Common myeloid progenitor, CD34-positive (primary cell): ENCODE data around the gene ABHD14A.
"Not testable (repeated sequence)": the region's sequence is repeated elsewhere in the genome, so short reads cannot be mapped to it uniquely, and the experiment has no call there.

ENCODE experiments used
- CTCF ChIA-PET: fragments of 350-600 bp; sonication (Branson Sonifier 250); formaldehyde crosslinking; loops from one replicate; lab custom pipeline; 2021; ENCODE audit warnings: antibody characterized with exemption; lab: Charles Lee
- POLR2A ChIA-PET: fragments of 350-600 bp; sonication (Branson Sonifier 250); formaldehyde crosslinking; loops from one replicate; lab custom pipeline; 2021; ENCODE audit warnings: antibody characterized with exemption; lab: Charles Lee
- DNase-seq, 3 donors: peaks; one replicate each; pipeline versions ENCODE4 v3.0.0 to v3.0.0-alpha.2; 2013
- H3K27ac ChIP-seq, 2 experiments: 1 replicate in 1 of 2; 2 replicates in 1 of 2; pipeline ENCODE4 v1.7.0; 2013; ENCODE audit warnings: inconsistent platforms in 2 of 2, low read length in 2 of 2, mild to moderate bottlenecking in 2 of 2, low read depth in 1 of 2, moderate library complexity in 1 of 2; ENCODE audit not compliant: severe bottlenecking in 2 of 2, insufficient read depth in 1 of 2, poor library complexity in 1 of 2
- H3K27me3 ChIP-seq, 5 experiments: replicated peaks in 2 of 5; 1 replicate in 3 of 5; 2 replicates in 2 of 5; pipeline versions ENCODE4 v1.6.1 to v1.7.0; 2013; ENCODE audit warnings: low read length in 4 of 5, mild to moderate bottlenecking in 2 of 5, moderate library complexity in 2 of 5, inconsistent platforms in 1 of 5; ENCODE audit not compliant: insufficient read depth in 5 of 5, control insufficient read depth in 4 of 5
- H3K36me3 ChIP-seq, 4 experiments: 1 replicate in 2 of 4; 2 replicates in 2 of 4; pipeline versions ENCODE4 v1.6.1 to v1.7.0; 2013; ENCODE audit warnings: low read length in 3 of 4, control low read depth in 1 of 4, mild to moderate bottlenecking in 1 of 4; ENCODE audit not compliant: control insufficient read depth in 4 of 4, insufficient read depth in 4 of 4
- H3K4me1 ChIP-seq, 4 experiments: 1 replicate in 3 of 4; 2 replicates in 1 of 4; pipeline versions ENCODE4 v1.6.1 to v1.7.1; 2013; ENCODE audit warnings: low read length in 3 of 4, mild to moderate bottlenecking in 3 of 4, control low read depth in 1 of 4, inconsistent platforms in 1 of 4, moderate library complexity in 1 of 4; ENCODE audit not compliant: control insufficient read depth in 4 of 4, insufficient read depth in 4 of 4; ENCODE audit errors: control extremely low read depth in 1 of 4
- H3K4me3 ChIP-seq, 7 experiments: 1 replicate in 4 of 7; 2 replicates in 3 of 7; pipeline versions ENCODE4 v1.5.1 to v1.7.0; 2013; ENCODE audit warnings: mild to moderate bottlenecking in 7 of 7, low read length in 6 of 7, moderate library complexity in 6 of 7, inconsistent platforms in 2 of 7, low read depth in 2 of 7, control low read depth in 1 of 7; ENCODE audit not compliant: insufficient read depth in 4 of 7, control insufficient read depth in 1 of 7; ENCODE audit errors: extremely low read depth in 1 of 7
- H3K9me3 ChIP-seq, 5 experiments: 1 replicate in 4 of 5; 2 replicates in 1 of 5; pipeline versions ENCODE4 v1.6.1 to v1.7.1; 2013; ENCODE audit warnings: low read length in 4 of 5, mild to moderate bottlenecking in 2 of 5, inconsistent platforms in 1 of 5, low read depth in 1 of 5, moderate library complexity in 1 of 5; ENCODE audit not compliant: control insufficient read depth in 4 of 5, insufficient read depth in 2 of 5; ENCODE audit errors: control extremely low read depth in 1 of 5
- WGBS: methylation state at CpG from one replicate; pipeline ENCODE4 v1.1.5; 2013; ENCODE audit not compliant: insufficient coverage; 5-methylcytosine and 5-hydroxymethylcytosine counted together

ABHD14A gene

DNA sequence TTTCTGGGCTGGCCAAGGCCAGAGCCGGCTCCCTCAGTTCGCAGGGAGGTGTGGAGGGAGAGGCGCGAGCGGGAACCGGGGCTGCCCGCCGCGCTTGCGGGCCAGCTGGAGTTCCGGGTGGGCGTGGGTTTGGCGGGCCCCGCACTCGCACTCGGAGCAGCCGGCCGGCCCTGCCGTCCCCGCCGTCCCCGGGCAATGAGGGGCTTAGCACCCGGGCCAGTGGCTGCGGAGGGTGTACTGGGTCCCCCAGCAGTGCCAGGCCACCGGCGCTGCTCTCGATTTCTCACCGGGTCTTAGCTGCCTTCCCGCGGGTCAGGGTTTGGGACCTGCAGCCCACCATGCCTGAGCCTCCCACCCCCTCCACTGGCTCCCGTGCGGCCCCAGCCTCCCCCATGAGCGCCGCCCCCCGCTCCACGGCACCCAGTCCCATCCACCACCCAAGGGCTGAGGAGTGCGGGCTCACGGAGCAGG is 15.7 kb downstream of the ABHD14A start:
- WGBS = over 99% methylated on average over 16 of the region's 38 CpGs
- H3K4me3 ChIP-seq, H3K27me3 ChIP-seq, H3K27ac ChIP-seq, POLR2A ChIA-PET, H3K9me3 ChIP-seq, DNase-seq: not testable (repeated sequence)
- CTCF ChIA-PET = interaction anchor here (0.9 to 6.7 kb wide), 3 partner anchors 8 to 36 kb away, joined by 3 to 52 read pairs (median 7); partner anchors contain the start of genes ACY1 and GPR62
- Histone ChIP-seq H3K36me3 (peaks cover 8 to 38% (median 24%) of the 10 kb centered on the region in 4 experiments), H3K4me1 (peaks cover 6 to 30% (median 15%) of the 10 kb centered on the region in 4 experiments)

- no CpG with 5 or more reads among the region's 3 CpGs for WGBS
- no peaks in the 10 kb centered on the region for H3K9me3 ChIP-seq
- peaks cover 8 to 38% (median 23%) of the 10 kb centered on the region in 4 experiments for H3K36me3 ChIP-seq
- H3K27ac ChIP-seq = peak overlapping the region; percentile 27 to 98
- H3K4me1 ChIP-seq = peaks cover 6 to 30% (median 15%) of the 10 kb centered on the region in 4 experiments
- H3K4me3 ChIP-seq = no peak overlapping the region
- POLR2A ChIA-PET = interaction anchor here (1.2 kb wide), 1 partner anchor 9 kb away, joined by 5 read pairs; no protein-coding TSS in a partner anchor
- no peak for DNase-seq
- CTCF ChIA-PET = interaction anchor here (0.7 to 6.7 kb wide), 5 partner anchors 9 to 128 kb away, joined by 3 to 52 read pairs (median 7); partner anchors contain the start of genes ABHD14A, ABHD14B and ACY1
- H3K27me3 ChIP-seq = no peaks in the 10 kb centered on the region
Observed at GRCh38 chr3:51992017-51992682, 17.3 kb downstream of the ABHD14A start.

- Histone ChIP-seq H3K27ac (peak overlapping the region; percentile 95 to 98), H3K4me1 (peaks cover 6 to 32% (median 15%) of the 10 kb centered on the region in 4 experiments), H3K36me3 (peaks cover 8 to 38% (median 22%) of the 10 kb centered on the region in 4 experiments)
- CTCF ChIA-PET = interaction anchor here (0.8 to 6.7 kb wide), 3 partner anchors 11 to 60 kb away, joined by 4 to 52 read pairs (median 4); partner anchors contain the start of gene ACY1
- WGBS = 93% methylated on average over 2 of the region's 13 CpGs
- H3K9me3 ChIP-seq, POLR2A ChIA-PET, H3K4me3 ChIP-seq, DNase-seq, H3K27me3 ChIP-seq: not testable (repeated sequence)
Observed at GRCh38 chr3:51993657-51994056, 18.8 kb downstream of the ABHD14A start.

DNA sequence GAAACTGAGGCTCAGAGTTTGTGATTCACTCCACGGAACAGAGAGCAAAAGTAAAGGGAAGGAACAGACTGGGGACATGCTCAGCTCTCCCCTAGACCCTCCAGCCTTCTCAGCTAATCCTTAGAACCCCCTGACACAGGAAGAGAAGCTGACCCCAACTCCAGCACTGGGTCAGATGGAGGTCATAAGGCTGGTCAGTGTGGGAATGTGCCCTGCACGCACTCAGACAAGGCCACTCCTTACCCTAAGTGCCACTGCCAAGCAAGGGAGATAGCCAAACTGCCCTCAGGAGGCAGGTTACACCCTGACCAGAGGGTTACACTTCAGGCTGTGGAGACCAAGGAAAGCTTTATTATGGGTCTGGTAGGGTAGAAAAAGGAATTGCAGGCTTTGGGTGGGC is 19.7 kb downstream of the ABHD14A start:
- DNase-seq = no peak
- no peaks in the 10 kb centered on the region for H3K27me3 ChIP-seq
- CTCF ChIA-PET = interaction anchor here (0.6 to 6.7 kb wide), 6 partner anchors 12 to 1103 kb away, joined by 3 to 52 read pairs (median 4); partner anchors contain the start of genes ABHD14A and ACY1
- peaks cover 6 to 32% (median 15%) of the 10 kb centered on the region in 4 experiments for H3K4me1 ChIP-seq
- WGBS = 86% methylated on average over 2 of the region's 2 CpGs
- H3K4me3 ChIP-seq = peak overlapping the region in 6 of 7 experiments; percentile 81 to 100 (median 96)
- POLR2A ChIA-PET = no interaction called here
- H3K27ac ChIP-seq = peak overlapping the region; percentile 95 to 98
- H3K9me3 ChIP-seq = no peaks in the 10 kb centered on the region
- peaks cover 8 to 38% (median 22%) of the 10 kb centered on the region in 4 experiments for H3K36me3 ChIP-seq

- Histone ChIP-seq H3K4me1 (peaks cover 6 to 32% (median 15%) of the 10 kb centered on the region in 4 experiments), H3K27ac (peak within 1 kb of the TSS; percentile 95 to 98), H3K9me3 (no peaks in the 10 kb centered on the region), H3K4me3 (peak within 1 kb of the TSS; percentile 64 to 100 (median 95)), H3K36me3 (peaks cover 8 to 38% (median 22%) of the 10 kb centered on the region in 4 experiments), H3K27me3 (no peaks in the 10 kb centered on the region)
- POLR2A ChIA-PET = interaction anchor here (1.3 kb wide), 2 partner anchors 12 to 159 kb away, joined by 3 to 4 read pairs; partner anchors contain the start of genes ACY1 and POC1A
- CTCF ChIA-PET = interaction anchor here (1.1 to 6.7 kb wide), 5 partner anchors 13 to 150 kb away, joined by 3 to 52 read pairs (median 4); partner anchors contain the start of genes ABHD14A and ACY1
- 0% methylated on average over 24 of the region's 40 CpGs for WGBS
- peak; percentile 96 to 98 (median 97) for DNase-seq
Observed at GRCh38 chr3:51995346-51996163, 20.7 kb downstream of the ABHD14A start, which contains the start of gene RPL29. RPL29 (minus strand) TSS chr3:51995895; CDS start chr3:51995461, 434 bp downstream.

DNA sequence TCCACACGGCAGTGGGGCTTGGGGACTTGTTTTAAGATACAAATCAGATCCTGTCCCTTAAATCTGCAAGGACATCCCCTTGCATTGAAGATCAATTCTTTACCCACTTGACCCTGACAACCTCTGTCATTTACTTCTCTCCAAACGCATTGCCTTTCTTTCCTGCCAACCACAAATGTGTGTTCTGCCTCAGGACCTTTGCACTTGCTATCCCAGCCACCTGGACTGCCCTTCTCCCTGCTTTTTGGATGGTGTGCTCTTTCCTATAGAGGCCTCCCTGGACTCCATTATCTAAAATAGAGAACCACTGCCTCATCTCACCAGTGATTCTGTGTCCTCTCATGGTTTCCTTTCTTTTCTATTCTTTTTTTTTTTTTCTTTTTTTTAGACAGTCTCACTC is 22.3 kb downstream of the ABHD14A start:
- CTCF ChIA-PET = interaction anchor here (0.7 to 2.1 kb wide), 6 partner anchors 13 to 126 kb away, joined by 3 to 7 read pairs (median 4); partner anchors contain the start of gene ACY1
- POLR2A ChIA-PET = interaction anchor here (0.6 kb wide), 1 partner anchor 1748 kb away, joined by 3 read pairs; no protein-coding TSS in a partner anchor
- no peak for DNase-seq
- H3K36me3 ChIP-seq = peaks cover 8 to 29% (median 18%) of the 10 kb centered on the region in 4 experiments
- H3K4me3 ChIP-seq = no peak overlapping the region
- no peaks in the 10 kb centered on the region for H3K9me3 ChIP-seq
- 86% methylated on average over 2 of the region's 2 CpGs for WGBS
- H3K4me1 ChIP-seq = peaks cover 6 to 31% (median 20%) of the 10 kb centered on the region in 4 experiments
- H3K27ac ChIP-seq = no peak overlapping the region
- H3K27me3 ChIP-seq = no peaks in the 10 kb centered on the region
